Stimulated activated CD4-positive, alpha-beta T cell treated with anti-CD3 and anti-CD28 coated beads, Interleukin-4, amount 100 ng/mL, for 4 hours (primary cell): ENCODE measurements around the gene PITX2.

Experiments used
- DNase-seq, 2 experiments: peaks; one replicate each; pipeline ENCODE4 v3.0.0-alpha.2; 2020

The PITX2 gene

GRCh38 chr4:110636171-110636679 lies 13.3 kb upstream of the PITX2 start:
- no peak for DNase-seq

GRCh38 chr4:110635163-110635865 lies 12.4 kb upstream of the PITX2 start:
- no peak for DNase-seq

- DNase-seq: no peak
These were observed 11.7 kb upstream of the PITX2 start for GRCh38 chr4:110634350-110635162.

- no peak for DNase-seq
These were observed 10.8 kb upstream of the PITX2 start for GRCh38 chr4:110633358-110634341.

GRCh38 chr4:110632506-110633357 lies 9.9 kb upstream of the PITX2 start:
- DNase-seq: no peak

GRCh38 chr4:110631584-110632505 lies 9.0 kb upstream of the PITX2 start:
- peak in 1 of 2 experiments; percentile 5 for DNase-seq

GRCh38 chr4:110630688-110631402 lies 8.0 kb upstream of the PITX2 start:
- no peak for DNase-seq

GRCh38 chr4:110629780-110630687 lies 7.2 kb upstream of the PITX2 start:
- no peak for DNase-seq

GRCh38 chr4:110629214-110629754 lies 6.4 kb upstream of the PITX2 start:
- no peak for DNase-seq

GRCh38 chr4:110628663-110629213 lies 5.9 kb upstream of the PITX2 start:
- DNase-seq: no peak

- no peak for DNase-seq
These were observed 5.2 kb upstream of the PITX2 start for GRCh38 chr4:110627977-110628662.

- DNase-seq: no peak
These were observed 3.8 kb upstream of the PITX2 start for GRCh38 chr4:110626532-110627153.

- no peak for DNase-seq
These were observed 2.8 kb upstream of the PITX2 start for GRCh38 chr4:110625576-110626257.

GRCh38 chr4:110624904-110625494 lies 2.1 kb upstream of the PITX2 start:
- DNase-seq: no peak

- no peak for DNase-seq
These were observed 1.5 kb upstream of the PITX2 start for GRCh38 chr4:110624398-110624780.
